ENCODE data around the gene TAS2R42. TPM values are rescaled to one million over a fixed set of nuclear protein-coding genes. Genes with fewer than 3 reads are reported as not detected.

The TAS2R42 gene
- total and polyA plus RNA-seq, 7 donors, result not detected

DNA sequence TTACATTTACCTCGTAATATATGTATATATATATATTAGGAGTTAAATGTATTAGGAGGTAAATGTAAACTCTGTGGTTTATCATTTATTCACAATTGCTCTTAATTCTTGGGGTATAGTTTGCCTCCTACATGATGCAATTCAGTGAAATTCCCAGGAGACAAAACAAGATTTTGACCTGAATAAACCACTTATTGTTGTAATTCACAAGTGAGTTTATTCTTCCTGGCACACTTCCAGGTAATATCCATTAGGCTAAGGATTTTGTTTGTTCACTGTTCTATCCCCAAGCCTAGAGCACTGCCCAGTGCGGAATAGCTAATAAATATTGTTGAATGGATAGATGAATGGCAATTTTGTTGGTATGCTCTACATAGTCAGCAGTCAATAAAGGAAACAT lies 12.7 kb downstream of the TAS2R42 start:
- no peak for DNase-seq
- H3K27ac ChIP-seq, result no peak overlapping the region
- H3K4me3 ChIP-seq, result no peak overlapping the region
- no peaks in the 10 kb centered on the region for H3K36me3 ChIP-seq
- WGBS, 2 donors, result 86 to 95% methylated on average over 2 of the region's 2 CpGs
- TF ChIP-seq POLR2A (IDR thresholded peaks at IDR 0.05) (no peak), EP300 (IDR thresholded peaks at IDR 0.05) (no peak), POLR2AphosphoS5 (IDR thresholded peaks at IDR 0.05) (no peak)
- TF ChIP-seq, protein P1, sequence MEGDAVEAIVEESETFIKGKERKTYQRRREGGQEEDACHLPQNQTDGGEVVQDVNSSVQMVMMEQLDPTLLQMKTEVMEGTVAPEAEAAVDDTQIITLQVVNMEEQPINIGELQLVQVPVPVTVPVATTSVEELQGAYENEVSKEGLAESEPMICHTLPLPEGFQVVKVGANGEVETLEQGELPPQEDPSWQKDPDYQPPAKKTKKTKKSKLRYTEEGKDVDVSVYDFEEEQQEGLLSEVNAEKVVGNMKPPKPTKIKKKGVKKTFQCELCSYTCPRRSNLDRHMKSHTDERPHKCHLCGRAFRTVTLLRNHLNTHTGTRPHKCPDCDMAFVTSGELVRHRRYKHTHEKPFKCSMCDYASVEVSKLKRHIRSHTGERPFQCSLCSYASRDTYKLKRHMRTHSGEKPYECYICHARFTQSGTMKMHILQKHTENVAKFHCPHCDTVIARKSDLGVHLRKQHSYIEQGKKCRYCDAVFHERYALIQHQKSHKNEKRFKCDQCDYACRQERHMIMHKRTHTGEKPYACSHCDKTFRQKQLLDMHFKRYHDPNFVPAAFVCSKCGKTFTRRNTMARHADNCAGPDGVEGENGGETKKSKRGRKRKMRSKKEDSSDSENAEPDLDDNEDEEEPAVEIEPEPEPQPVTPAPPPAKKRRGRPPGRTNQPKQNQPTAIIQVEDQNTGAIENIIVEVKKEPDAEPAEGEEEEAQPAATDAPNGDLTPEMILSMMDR (IDR thresholded peaks at IDR 0.05), result no peak
- intact Hi-C loops (cut with DNase I), result loop anchor here (10.0 kb wide), 1 partner anchor 809 kb away; no protein-coding TSS in a partner anchor
- H3K9me3 ChIP-seq, result no peaks in the 10 kb centered on the region
- H3K27me3 ChIP-seq, result no peaks in the 10 kb centered on the region
- H3K4me1 ChIP-seq, result peaks cover 0 to 40% (median 31%) of the 10 kb centered on the region in 4 donors

- 1 to 5% methylated on average over 10 of the region's 10 CpGs for WGBS, 2 donors
- no peak for DNase-seq
- Histone ChIP-seq H3K4me3 (peak overlapping the region; percentile 79 to 98 (median 90)), H3K36me3 (peaks cover 0 to 3% (median 0%) of the 10 kb centered on the region in 4 donors), H3K27me3 (no peaks in the 10 kb centered on the region), H3K9me3 (no peaks in the 10 kb centered on the region), H3K4me1 (peaks cover 0 to 53% (median 37%) of the 10 kb centered on the region in 4 donors), H3K27ac (peak overlapping the region; percentile 95 to 99 (median 97))
- TF ChIP-seq POLR2A (IDR thresholded peaks at IDR 0.05) (no peak), EP300 (IDR thresholded peaks at IDR 0.05) (no peak), POLR2AphosphoS5 (IDR thresholded peaks at IDR 0.05) (no peak)
- TF ChIP-seq, protein P1 (IDR thresholded peaks at IDR 0.05), result no peak
- intact Hi-C loops (cut with DNase I), result loop anchor here (2.0 to 10.0 kb wide), 2 partner anchors 449 to 807 kb away; partner anchors contain the start of gene YBX3
Observed at GRCh38 chr12:11171969-11172675, 14.6 kb downstream of the TAS2R42 start.

GRCh38 chr12:11171145-11171968 lies 15.4 kb downstream of the TAS2R42 start, which contains the start of gene SMIM10L1:
Gene SMIM10L1, plus strand, starts transcription at chr12:11171194. Its CDS starts 163 bp downstream, at chr12:11171357.
- TF ChIP-seq POLR2A (IDR thresholded peaks at IDR 0.05), result peak; percentile 13 to 36
- TF ChIP-seq, protein P1 (IDR thresholded peaks at IDR 0.05), result no peak
- TF ChIP-seq EP300 (IDR thresholded peaks at IDR 0.05), result no peak
- TF ChIP-seq POLR2AphosphoS5 (IDR thresholded peaks at IDR 0.05), result peak; percentile 67 to 87 (median 78)
- 0% methylated on average over 70 of the region's 70 CpGs for WGBS, 2 donors
- no peaks in the 10 kb centered on the region for H3K27me3 ChIP-seq
- DNase-seq, result peak; percentile 96
- peaks cover 0 to 53% (median 37%) of the 10 kb centered on the region in 4 donors for H3K4me1 ChIP-seq
- peak within 1 kb of the TSS; percentile 95 to 99 (median 97) for H3K27ac ChIP-seq
- peaks cover 0 to 3% (median 0%) of the 10 kb centered on the region in 4 donors for H3K36me3 ChIP-seq
- H3K4me3 ChIP-seq, result peak within 1 kb of the TSS; percentile 79 to 98 (median 90)
- intact Hi-C loops (cut with DNase I), result loop anchor here (2.0 to 10.0 kb wide), 2 partner anchors 449 to 807 kb away; partner anchors contain the start of gene YBX3
- H3K9me3 ChIP-seq, result no peaks in the 10 kb centered on the region

DNA sequence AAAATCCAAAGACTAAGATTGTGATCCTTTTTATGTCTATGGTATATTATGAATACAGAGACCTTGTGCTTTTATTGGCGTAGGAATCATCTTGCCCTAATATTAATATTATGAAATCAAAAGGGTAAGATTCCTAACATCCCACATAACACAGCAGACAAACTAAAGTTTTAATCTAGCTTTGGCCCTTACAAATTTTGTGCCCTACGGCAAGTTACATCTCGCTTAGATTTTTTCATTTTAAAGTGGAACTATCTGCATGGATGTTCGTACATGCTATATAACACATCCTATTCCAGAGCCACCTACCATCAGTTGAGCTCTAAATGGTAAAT lies 16.0 kb downstream of the TAS2R42 start:
- Histone ChIP-seq H3K27me3 (no peaks in the 10 kb centered on the region), H3K4me3 (peak overlapping the region; percentile 79 to 98 (median 90)), H3K27ac (peak overlapping the region; percentile 95 to 99 (median 97)), H3K9me3 (no peaks in the 10 kb centered on the region), H3K4me1 (peaks cover 0 to 53% (median 37%) of the 10 kb centered on the region in 4 donors), H3K36me3 (peaks cover 0 to 3% (median 0%) of the 10 kb centered on the region in 4 donors)
- intact Hi-C loops (cut with DNase I), result loop anchor here (2.0 to 10.0 kb wide), 2 partner anchors 448 to 806 kb away; partner anchors contain the start of gene YBX3
- WGBS, 2 donors, result 3 to 4% methylated on average over 4 of the region's 4 CpGs
- DNase-seq, result no peak
- TF ChIP-seq POLR2A (IDR thresholded peaks at IDR 0.05), result no peak
- no peak for TF ChIP-seq POLR2AphosphoS5 (IDR thresholded peaks at IDR 0.05)
- no peak for TF ChIP-seq EP300 (IDR thresholded peaks at IDR 0.05)
- TF ChIP-seq, protein P1 (IDR thresholded peaks at IDR 0.05), result no peak
